MM.1S (cell line): ENCODE measurements around the gene VAMP7.
"Not testable (repeated sequence)": the region's sequence is repeated elsewhere in the genome, so short reads cannot be mapped to it uniquely, and the experiment has no call there.

Source experiments
- DNase-seq: peaks from one replicate; pipeline ENCODE4 v3.0.0-alpha.2; 2015
- H2AFZ ChIP-seq: fragments of 300-600 bp; sonication (generic); 2 replicates; pipeline ENCODE4 v1.6.0; 2016; ENCODE audit warnings: antibody characterized with exemption, low read length
- H3F3A ChIP-seq: fragments of 300-600 bp; sonication (generic); 2 replicates; pipeline ENCODE4 v1.6.1; 2016; ENCODE audit warnings: mild to moderate bottlenecking, antibody characterized with exemption, low read length, moderate library complexity, mixed read lengths; ENCODE audit not compliant: insufficient read depth
- H3K27ac ChIP-seq: fragments of 300-600 bp; sonication (generic); 2 replicates; pipeline ENCODE4 v1.5.1; 2016; ENCODE audit warnings: mild to moderate bottlenecking, low read length
- H3K27me3 ChIP-seq: fragments of 300-600 bp; sonication (generic); replicated peaks from 2 replicates; pipeline ENCODE4 v1.6.0; 2016; ENCODE audit warnings: low read length; ENCODE audit not compliant: insufficient read depth
- H3K36me3 ChIP-seq: fragments of 300-600 bp; sonication (generic); replicated peaks from 2 replicates; pipeline ENCODE4 v1.6.1; 2016; ENCODE audit warnings: mild to moderate bottlenecking, low read length, mixed read lengths; ENCODE audit not compliant: insufficient read depth
- H3K4me1 ChIP-seq: fragments of 300-600 bp; sonication (generic); 2 replicates; pipeline ENCODE4 v1.6.1; 2016; ENCODE audit warnings: low read length, mixed read lengths
- H3K4me2 ChIP-seq: fragments of 300-600 bp; sonication (generic); 2 replicates; pipeline ENCODE4 v1.6.0; 2016; ENCODE audit warnings: low read depth, low read length
- H3K4me3 ChIP-seq: fragments of 300-600 bp; sonication (generic); 2 replicates; pipeline ENCODE4 v1.5.1; 2016; ENCODE audit warnings: low read length, mixed read lengths
- H3K79me2 ChIP-seq: fragments of 300-600 bp; sonication (generic); 2 replicates; pipeline ENCODE4 v1.6.1; 2016; ENCODE audit warnings: mixed run types, low read length, mixed read lengths
- H3K9ac ChIP-seq: fragments of 300-600 bp; sonication (generic); 2 replicates; pipeline ENCODE4 v1.6.1; 2016; ENCODE audit warnings: low read length, mixed read lengths
- H3K9me2 ChIP-seq: fragments of 300-600 bp; sonication (generic); replicated peaks from 2 replicates; pipeline ENCODE4 v1.6.1; 2016; ENCODE audit warnings: mild to moderate bottlenecking, low read length, mixed read lengths; ENCODE audit not compliant: insufficient read depth
- H3K9me3 ChIP-seq: fragments of 300-600 bp; sonication (generic); replicated peaks from 2 replicates; pipeline ENCODE4 v1.6.1; 2016; ENCODE audit warnings: mild to moderate bottlenecking, low read length, mixed read lengths; ENCODE audit not compliant: insufficient read depth
- H4K20me1 ChIP-seq: fragments of 300-600 bp; sonication (generic); 2 replicates; pipeline ENCODE4 v1.6.1; 2016; ENCODE audit warnings: mild to moderate bottlenecking, low read length, moderate library complexity, mixed read lengths; ENCODE audit not compliant: insufficient read depth
- CTCF ChIP-seq: fragments of 300-600 bp; sonication (generic); IDR thresholded peaks from 2 replicates; pipeline ENCODE4 v1.5.1; 2016; ENCODE audit warnings: antibody characterized with exemption, low read length, mixed read lengths
- EZH2 ChIP-seq: fragments of 300-600 bp; sonication (generic); optimal IDR thresholded peaks from 2 replicates; pipeline ENCODE3; 2017; ENCODE audit warnings: low read depth, mild to moderate bottlenecking, antibody characterized with exemption, low read length, mixed read lengths
- EZH2phosphoT487 ChIP-seq: fragments of 300-600 bp; sonication (generic); IDR thresholded peaks from 2 replicates; pipeline ENCODE4 v1.6.1; 2018; ENCODE audit warnings: antibody characterized with exemption, low read length

The VAMP7 gene

GRCh38 chrX:155896512-155896911 is 15.4 kb downstream of the VAMP7 start:
- Histone ChIP-seq H3K4me2 (no peak overlapping the region), H3K9ac (no peak overlapping the region), H3K27me3 (no peaks in the 10 kb centered on the region; the same call in 1 of the 2 replicates), H4K20me1 (no peaks in the 10 kb centered on the region), H3K36me3 (no peaks in the 10 kb centered on the region; the same call in 1 of the 2 replicates), H3K9me2 (no peaks in the 10 kb centered on the region), H3K79me2 (no peaks in the 10 kb centered on the region), H3K4me1 (0 out of 2 replicates have a peak, but pooled peaks cover 8% of the 10 kb centered on the region), H3F3A (no peaks in the 10 kb centered on the region), H3K27ac (no peak overlapping the region), H2AFZ (no peak overlapping the region), H3K4me3 (no peak overlapping the region), H3K9me3 (no peaks in the 10 kb centered on the region)
- DNase-seq = no peak
- TF ChIP-seq CTCF = no peak
- TF ChIP-seq EZH2phosphoT487 = no peak
- TF ChIP-seq EZH2 = no peak

GRCh38 chrX:155899366-155899765 is 18.2 kb downstream of the VAMP7 start:
- no peaks in the 10 kb centered on the region for H3K9me3 ChIP-seq

GRCh38 chrX:155900765-155901164 is 19.6 kb downstream of the VAMP7 start:
- no peaks in the 10 kb centered on the region; the same call in 1 of the 2 replicates for H3K36me3 ChIP-seq
- no peak overlapping the region for H2AFZ ChIP-seq
- no peaks in the 10 kb centered on the region; the same call in 1 of the 2 replicates for H3K27me3 ChIP-seq
- no peaks in the 10 kb centered on the region for H3K79me2 ChIP-seq
- H3F3A ChIP-seq = no peaks in the 10 kb centered on the region
- no peaks in the 10 kb centered on the region for H3K9me3 ChIP-seq
- H3K9me2 ChIP-seq = no peaks in the 10 kb centered on the region
- no peak for TF ChIP-seq CTCF
- no peak for TF ChIP-seq EZH2
- no peak for TF ChIP-seq EZH2phosphoT487
- no peak for DNase-seq
- H3K4me2 ChIP-seq = no peak overlapping the region
- no peak overlapping the region for H3K27ac ChIP-seq
- no peaks in the 10 kb centered on the region for H3K4me1 ChIP-seq
- H3K9ac ChIP-seq = no peak overlapping the region
- H3K4me3 ChIP-seq = no peak overlapping the region
- H4K20me1 ChIP-seq = no peaks in the 10 kb centered on the region

More at GRCh38 chrX:155899366-155899765, 18.2 kb downstream of the VAMP7 start:
- Histone ChIP-seq H3F3A (no peaks in the 10 kb centered on the region), H3K4me3 (no peak overlapping the region), H3K36me3 (no peaks in the 10 kb centered on the region; the same call in 1 of the 2 replicates), H3K79me2 (no peaks in the 10 kb centered on the region), H3K4me2 (no peak overlapping the region), H2AFZ (no peak overlapping the region), H3K9ac (no peak overlapping the region), H3K27me3 (no peaks in the 10 kb centered on the region; the same call in 1 of the 2 replicates), H3K27ac (no peak overlapping the region), H4K20me1 (no peaks in the 10 kb centered on the region), H3K4me1 (no peaks in the 10 kb centered on the region), H3K9me2 (no peaks in the 10 kb centered on the region)
- TF ChIP-seq CTCF (no peak), EZH2 (no peak), EZH2phosphoT487 (no peak)
- DNase-seq = no peak

- not testable (repeated sequence) for H4K20me1 ChIP-seq, DNase-seq, H3K36me3 ChIP-seq, H3F3A ChIP-seq, H3K27ac ChIP-seq, H2AFZ ChIP-seq, H3K79me2 ChIP-seq, H3K9me3 ChIP-seq, H3K9me2 ChIP-seq, H3K4me1 ChIP-seq, H3K9ac ChIP-seq, H3K27me3 ChIP-seq, H3K4me3 ChIP-seq, H3K4me2 ChIP-seq
These were observed 26.5 kb downstream of the VAMP7 start for GRCh38 chrX:155907661-155908060.
